ENCODE measurements around the gene ASIC4.

Gene ASIC4

DNA sequence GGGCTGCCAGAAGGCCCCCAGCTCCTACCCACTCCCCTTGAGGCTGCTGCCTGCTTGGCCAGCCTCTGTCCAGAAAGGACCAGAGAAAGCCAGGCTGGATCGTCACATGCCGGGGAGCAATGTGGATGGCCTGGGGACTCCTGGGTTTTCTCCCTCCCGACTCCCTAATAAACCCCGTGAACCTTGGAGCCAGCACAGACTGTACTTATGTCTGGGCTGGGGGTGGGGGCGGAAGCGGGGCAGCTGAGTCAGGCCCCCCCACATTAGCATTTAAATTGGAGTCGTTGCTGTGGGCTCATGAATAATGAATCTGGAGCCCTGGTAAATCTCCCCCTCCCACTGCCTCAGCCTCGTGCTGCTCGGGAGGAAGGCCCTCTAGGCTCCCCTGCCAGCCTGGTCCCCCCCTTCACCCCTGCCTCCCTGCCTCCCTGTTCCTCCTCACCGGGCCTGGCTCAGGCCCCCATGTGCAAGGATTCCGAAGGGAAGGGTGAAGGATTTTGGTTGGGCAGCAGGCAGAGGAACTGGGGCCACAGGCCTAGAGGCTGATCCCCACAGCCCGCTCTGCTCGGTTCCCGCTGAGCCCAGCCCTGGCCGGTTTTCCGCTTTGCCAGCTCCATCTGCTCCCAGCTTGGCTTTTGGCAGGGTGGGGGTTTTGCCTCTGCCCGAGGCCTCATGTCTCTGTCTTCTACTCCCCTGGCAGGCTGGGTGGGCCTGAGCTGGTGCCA, 7.3 kb upstream of the ASIC4 start:
- TF ChIP-seq, protein P1, sequence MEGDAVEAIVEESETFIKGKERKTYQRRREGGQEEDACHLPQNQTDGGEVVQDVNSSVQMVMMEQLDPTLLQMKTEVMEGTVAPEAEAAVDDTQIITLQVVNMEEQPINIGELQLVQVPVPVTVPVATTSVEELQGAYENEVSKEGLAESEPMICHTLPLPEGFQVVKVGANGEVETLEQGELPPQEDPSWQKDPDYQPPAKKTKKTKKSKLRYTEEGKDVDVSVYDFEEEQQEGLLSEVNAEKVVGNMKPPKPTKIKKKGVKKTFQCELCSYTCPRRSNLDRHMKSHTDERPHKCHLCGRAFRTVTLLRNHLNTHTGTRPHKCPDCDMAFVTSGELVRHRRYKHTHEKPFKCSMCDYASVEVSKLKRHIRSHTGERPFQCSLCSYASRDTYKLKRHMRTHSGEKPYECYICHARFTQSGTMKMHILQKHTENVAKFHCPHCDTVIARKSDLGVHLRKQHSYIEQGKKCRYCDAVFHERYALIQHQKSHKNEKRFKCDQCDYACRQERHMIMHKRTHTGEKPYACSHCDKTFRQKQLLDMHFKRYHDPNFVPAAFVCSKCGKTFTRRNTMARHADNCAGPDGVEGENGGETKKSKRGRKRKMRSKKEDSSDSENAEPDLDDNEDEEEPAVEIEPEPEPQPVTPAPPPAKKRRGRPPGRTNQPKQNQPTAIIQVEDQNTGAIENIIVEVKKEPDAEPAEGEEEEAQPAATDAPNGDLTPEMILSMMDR (IDR thresholded peaks at IDR 0.05; ENCODE audit: control insufficient read depth, extremely low read depth, insufficient read depth), result no peak
- H3K4me3 ChIP-seq (ENCODE audit: low read depth, low read length), result no peak overlapping the region
- DNase-seq (ENCODE audit: low read depth), result no peak

DNA sequence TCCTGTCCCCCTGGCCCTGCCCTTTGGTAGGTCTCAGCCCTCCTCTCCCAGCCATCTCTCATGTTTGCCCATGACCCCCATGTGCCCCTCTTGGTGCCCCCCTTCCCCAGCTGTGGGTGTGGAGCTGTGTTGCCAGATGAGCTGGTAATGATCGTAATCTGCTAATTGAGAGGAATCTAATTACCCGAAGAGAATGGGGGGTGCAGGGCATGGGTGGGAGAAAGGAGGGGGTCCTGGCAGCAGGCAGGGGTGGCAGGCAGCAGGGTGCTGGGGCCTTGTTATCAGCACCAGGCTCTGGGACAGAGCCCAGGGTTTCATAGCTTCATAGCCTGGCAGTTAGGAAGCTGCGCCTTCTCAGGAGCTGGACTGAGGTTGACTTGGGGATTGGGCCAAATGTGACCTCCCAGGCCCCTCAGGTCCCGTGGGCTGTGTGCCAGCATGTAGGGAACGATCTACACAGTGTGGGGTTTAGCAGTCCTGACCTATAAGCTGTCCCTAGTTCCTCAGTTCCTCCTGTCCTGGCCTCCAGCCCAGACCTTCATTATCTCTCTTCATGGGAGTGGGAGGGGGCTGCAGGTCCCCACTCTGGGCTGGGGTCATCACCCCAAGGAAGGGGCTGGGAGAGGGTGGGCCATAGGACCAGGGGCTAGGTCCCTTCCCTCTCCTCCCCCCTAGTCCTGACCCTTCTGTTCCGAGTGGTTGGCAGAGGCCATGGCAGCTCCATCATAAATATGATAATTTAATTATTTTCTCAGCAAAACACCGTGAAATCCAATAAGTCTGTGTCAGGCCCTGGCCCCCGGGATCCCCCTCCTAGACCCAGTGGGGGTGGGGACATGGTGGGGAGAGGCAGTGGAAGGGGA, 6.5 kb upstream of the ASIC4 start:
- TF ChIP-seq, protein P1 (IDR thresholded peaks at IDR 0.05; ENCODE audit: control insufficient read depth, extremely low read depth, insufficient read depth), result no peak
- H3K4me3 ChIP-seq (ENCODE audit: low read depth, low read length), result no peak overlapping the region
- no peak for DNase-seq (ENCODE audit: low read depth)

DNA sequence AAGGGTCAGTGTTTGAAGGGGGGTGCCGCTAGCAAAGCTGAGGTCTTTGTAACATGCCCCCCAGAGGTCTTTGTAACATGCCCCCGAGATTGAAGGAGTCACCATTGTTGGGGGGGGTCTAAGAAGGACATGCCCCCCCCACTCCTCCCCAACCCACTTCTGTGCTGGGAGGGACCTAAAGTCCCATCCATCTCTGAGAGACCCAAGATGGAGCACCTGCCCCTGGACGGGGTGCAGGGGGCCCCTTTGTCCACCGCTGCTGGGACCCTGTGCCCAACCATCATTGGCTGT, 5.9 kb upstream of the ASIC4 start:
- DNase-seq (ENCODE audit: low read depth), result no peak
- no peak overlapping the region for H3K4me3 ChIP-seq (ENCODE audit: low read depth, low read length)
- TF ChIP-seq, protein P1 (IDR thresholded peaks at IDR 0.05; ENCODE audit: control insufficient read depth, extremely low read depth, insufficient read depth), result no peak

DNA sequence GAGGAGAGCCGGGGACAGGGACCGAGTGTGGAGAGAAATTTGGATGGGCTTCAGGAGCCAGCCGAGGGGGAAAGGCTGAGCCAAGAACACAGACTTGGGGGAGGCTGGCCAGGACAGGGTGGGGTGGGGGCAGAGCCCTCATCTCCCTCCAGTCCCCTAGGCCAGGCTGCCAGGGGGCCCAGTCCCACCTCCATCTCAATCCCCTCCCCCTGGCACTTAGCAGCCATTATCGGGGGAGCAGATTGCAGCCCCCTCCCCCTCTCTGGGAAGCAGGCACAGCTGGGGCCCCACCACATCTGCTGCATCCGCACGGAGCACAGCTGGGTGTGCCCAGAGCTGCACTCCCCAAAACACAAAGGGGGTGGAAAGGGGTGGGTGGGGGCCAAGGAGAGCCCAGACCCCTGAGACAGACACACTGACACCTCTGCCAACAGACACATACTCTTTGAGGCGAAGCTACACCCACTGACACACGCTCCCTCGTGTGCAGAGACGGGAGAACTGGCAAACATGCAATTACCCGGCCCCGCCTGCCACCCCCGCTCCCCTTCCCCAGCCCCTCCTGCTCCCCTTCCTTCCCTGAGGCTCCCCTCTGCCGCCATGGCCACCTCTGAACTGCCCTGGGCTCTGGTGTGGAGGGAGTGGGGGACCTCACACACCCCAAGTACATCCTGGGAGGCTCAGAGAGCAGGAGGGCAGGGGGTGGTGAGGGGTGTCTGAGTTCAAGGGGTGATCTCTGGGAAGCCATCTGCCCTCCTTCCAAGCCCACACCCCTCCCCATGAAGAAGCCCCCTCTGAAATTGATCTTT, 5.1 kb upstream of the ASIC4 start:
- no peak for DNase-seq (ENCODE audit: low read depth)
- TF ChIP-seq, protein P1 (IDR thresholded peaks at IDR 0.05; ENCODE audit: control insufficient read depth, extremely low read depth, insufficient read depth), result no peak
- no peak overlapping the region for H3K4me3 ChIP-seq (ENCODE audit: low read depth, low read length)

DNA sequence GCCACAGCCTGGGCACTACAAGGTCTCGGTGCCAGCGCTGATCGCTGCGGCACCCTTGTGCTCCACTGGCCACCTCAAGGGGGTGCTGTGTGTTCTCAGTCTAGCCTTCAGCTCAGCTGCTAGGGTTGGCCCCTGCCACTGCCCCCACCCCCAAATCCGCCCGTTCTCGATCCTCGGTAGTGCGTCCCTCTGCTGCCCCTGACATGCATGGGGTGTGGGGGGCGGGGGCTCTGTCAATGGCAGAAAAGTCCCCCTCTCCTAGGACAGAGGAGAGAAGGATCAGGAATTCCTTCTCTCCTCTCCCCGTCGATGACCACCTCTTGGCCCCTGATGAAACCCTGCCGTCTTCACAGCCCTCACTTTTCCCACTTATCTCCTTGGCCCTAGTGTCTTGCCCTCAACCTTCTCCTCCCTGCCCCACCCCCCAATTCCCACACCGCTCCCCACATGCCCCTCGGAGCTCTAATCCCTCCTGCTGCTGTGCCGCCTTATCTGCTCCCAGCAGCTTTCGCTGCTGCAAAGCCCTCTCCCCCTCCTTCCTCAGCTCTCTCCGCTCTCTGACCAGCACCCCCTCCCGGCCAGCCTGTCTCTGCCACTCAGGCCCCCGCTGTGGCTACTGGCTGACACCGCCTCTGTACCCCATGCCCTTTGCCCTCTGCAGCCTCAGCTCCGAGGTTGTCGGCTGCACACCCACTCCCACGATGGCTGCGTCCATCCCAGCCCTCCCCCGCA, 4.3 kb upstream of the ASIC4 start:
- no peak for DNase-seq (ENCODE audit: low read depth)
- no peak overlapping the region for H3K4me3 ChIP-seq (ENCODE audit: low read depth, low read length)
- TF ChIP-seq, protein P1 (IDR thresholded peaks at IDR 0.05; ENCODE audit: control insufficient read depth, extremely low read depth, insufficient read depth), result peak; percentile 78

DNA sequence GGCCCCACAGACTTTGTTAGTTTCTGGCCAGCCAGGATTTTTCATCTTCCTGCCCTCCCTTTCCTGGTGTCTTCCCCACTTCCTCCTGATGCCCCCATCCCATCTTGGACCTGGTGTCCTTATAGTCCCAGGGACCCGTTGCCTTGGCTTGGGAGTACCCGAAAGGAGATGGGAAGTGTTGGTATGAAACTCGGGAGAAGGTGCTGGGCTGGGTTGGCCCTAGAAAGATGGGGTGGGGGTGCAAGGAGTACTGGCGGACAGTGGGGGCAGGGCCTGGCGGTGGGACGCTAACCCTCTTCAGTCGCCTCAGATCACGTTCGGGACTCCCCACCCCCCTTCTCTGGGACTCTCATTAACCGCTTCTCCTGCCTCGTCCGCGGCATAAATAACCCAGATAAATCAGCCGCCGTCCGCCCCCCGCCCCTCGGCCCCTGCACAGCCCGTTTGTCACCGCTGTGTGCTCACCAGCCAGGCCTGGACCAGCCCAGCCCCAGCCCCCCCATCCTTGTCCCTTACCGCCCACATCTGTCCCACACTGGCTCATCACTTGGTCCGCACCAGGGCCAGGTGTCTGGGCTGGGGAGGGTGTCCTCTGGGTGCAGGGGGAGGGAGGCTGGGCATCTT, 3.7 kb upstream of the ASIC4 start:
- H3K4me3 ChIP-seq (ENCODE audit: low read depth, low read length), result no peak overlapping the region
- no peak for DNase-seq (ENCODE audit: low read depth)
- TF ChIP-seq, protein P1 (IDR thresholded peaks at IDR 0.05; ENCODE audit: control insufficient read depth, extremely low read depth, insufficient read depth), result no peak

All from LNCaP clone FGC (cell line).